GM18858 (cell line): ENCODE measurements around the gene DNAL4.
A peak's percentile ranks its signal among the peaks of the same experiment; 100 is the strongest.

ENCODE experiments used
- ATAC-seq: cut with Tn5 transposase; IDR thresholded peaks from one replicate; pipeline ENCODE4 v1.9.1; 2021; ENCODE audit not compliant: unreplicated experiment

The DNAL4 gene, protein sequence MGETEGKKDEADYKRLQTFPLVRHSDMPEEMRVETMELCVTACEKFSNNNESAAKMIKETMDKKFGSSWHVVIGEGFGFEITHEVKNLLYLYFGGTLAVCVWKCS

GRCh38 chr22:38793721-38794466, at the start of gene DNAL4:
Gene DNAL4, minus strand, starts transcription at chr22:38794143. Its CDS starts 11,412 bp downstream, at chr22:38782731.
- ATAC-seq, result peak; percentile 94

DNA sequence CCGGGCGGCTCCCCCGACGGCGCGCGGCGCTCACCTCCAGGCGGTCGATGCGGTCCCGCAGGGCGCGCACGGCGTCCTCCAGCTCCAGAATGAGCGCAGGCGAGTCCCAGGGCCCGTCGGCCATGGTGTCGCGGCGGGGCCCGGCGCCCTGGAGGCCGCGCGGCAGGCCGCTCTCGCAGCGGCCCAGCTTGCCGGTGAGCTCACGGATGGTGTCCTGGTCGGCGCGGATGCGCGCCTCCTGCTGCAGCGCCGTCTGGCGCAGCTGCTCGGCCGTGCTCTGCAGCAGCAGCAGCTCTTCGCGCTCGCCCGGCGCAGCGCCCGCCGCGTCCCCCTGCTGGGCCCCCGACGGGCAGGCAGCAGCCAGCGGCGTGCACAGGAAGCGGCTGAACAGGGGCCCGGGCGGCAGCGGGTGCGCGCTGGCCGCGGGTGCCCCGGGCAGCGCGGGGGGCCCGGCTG, 49.3 kb upstream of the DNAL4 start:
- no peak for ATAC-seq

DNA sequence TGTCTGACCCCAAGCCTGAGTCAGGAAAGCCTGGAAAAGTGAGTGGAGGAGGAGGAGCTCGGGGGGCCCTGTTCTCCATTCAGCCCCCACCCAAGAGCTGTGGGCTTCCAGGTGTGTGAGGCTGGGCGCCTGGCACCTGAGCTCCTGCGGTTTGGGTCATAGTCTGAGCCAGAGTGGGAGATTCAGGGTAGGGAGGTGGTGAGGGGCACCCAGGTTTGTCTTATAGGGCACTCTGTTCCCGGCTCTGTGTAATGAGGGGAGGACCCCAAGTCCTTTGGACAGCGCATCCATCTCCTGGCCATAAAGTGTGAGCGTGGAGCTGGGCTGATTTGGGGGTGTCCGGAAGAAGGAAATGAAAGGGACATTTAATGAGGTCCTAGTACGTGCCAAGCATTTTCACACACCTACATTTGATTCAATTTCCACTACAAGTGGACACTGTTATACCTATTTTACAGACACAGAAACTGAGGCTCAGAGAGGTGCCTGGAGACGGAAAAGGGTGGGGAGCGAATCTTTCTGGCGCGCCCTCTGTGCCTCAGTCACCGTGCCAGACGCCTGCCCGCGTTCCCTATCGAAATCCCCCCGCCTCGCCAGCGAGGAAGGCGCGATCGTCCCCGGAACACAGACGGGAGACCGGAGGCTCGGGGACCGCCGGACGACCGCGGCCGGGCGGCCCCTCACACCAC, 48.7 kb upstream of the DNAL4 start:
- ATAC-seq, result no peak

GRCh38 chr22:38841635-38842034, 47.7 kb upstream of the DNAL4 start:
- ATAC-seq, result no peak

GRCh38 chr22:38841211-38841610, 47.3 kb upstream of the DNAL4 start:
- ATAC-seq, result no peak

GRCh38 chr22:38840129-38840528, 46.2 kb upstream of the DNAL4 start:
- no peak for ATAC-seq

GRCh38 chr22:38839686-38840085, 45.7 kb upstream of the DNAL4 start:
- no peak for ATAC-seq

- no peak for ATAC-seq
These were observed 43.5 kb upstream of the DNAL4 start for GRCh38 chr22:38837414-38837928.

DNA sequence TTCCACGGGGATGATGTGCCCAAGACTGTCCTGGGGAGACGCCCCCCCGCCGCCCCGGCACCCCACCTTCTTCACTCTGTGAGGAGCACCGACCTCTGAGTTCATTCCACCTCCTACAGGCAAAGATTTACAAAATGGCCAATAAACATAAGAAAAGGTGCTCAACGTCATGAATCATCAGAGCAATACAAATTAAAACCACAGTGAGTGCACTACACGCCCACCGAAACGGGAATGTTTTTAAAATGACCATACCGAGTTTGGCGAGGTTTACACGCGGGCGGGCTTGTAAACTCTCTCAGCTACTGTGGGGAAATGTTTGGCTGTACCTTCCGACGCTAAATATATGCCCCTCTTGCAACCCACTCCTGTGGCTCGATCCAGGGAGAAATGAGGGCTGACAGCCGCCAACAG, 42.0 kb upstream of the DNAL4 start:
- ATAC-seq, result no peak

DNA sequence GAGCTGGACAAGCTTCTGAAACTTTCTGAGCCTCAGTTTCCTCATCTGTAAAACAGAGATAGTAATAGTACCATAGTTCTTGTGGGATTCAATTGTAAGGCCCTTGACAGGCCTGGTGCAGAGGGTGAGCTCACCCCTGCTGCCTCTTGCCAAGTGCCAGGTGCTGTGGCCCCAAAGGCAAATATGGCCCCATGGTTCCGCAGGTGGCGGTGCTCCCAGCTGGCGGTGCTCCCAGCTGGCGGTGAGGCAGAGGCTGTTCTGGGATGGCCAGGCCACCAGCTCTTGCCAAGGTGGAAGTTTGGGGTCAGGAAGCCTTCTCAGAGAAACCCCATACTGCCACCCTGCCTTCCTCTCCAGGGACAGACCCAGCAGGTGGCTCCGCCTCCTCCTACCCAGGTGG, 41.0 kb upstream of the DNAL4 start:
- no peak for ATAC-seq

GRCh38 chr22:38834215-38834953, 40.4 kb upstream of the DNAL4 start:
- ATAC-seq, result no peak

DNA sequence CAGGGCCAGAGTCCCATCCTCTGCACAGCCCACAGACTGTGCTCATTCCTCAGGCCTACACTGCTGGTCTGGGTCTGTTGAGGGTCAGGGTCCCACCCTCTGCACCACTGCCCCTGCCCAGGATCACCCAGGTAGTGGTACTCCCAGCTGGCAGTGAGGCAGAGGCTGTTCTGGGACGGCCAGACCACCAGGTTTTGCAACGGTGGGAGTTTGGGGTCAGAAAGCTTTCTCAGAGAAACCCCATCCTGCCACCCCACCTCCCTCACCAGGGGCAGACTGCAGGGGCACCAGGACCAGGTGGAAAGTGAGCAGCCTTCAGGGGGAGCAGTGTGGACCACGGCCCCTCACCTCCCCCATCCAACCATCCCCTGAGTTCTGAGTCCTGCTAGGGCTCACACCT, 39.1 kb upstream of the DNAL4 start:
- ATAC-seq, result no peak

- no peak for ATAC-seq
These were observed 38.3 kb upstream of the DNAL4 start for GRCh38 chr22:38832005-38832978.

DNA sequence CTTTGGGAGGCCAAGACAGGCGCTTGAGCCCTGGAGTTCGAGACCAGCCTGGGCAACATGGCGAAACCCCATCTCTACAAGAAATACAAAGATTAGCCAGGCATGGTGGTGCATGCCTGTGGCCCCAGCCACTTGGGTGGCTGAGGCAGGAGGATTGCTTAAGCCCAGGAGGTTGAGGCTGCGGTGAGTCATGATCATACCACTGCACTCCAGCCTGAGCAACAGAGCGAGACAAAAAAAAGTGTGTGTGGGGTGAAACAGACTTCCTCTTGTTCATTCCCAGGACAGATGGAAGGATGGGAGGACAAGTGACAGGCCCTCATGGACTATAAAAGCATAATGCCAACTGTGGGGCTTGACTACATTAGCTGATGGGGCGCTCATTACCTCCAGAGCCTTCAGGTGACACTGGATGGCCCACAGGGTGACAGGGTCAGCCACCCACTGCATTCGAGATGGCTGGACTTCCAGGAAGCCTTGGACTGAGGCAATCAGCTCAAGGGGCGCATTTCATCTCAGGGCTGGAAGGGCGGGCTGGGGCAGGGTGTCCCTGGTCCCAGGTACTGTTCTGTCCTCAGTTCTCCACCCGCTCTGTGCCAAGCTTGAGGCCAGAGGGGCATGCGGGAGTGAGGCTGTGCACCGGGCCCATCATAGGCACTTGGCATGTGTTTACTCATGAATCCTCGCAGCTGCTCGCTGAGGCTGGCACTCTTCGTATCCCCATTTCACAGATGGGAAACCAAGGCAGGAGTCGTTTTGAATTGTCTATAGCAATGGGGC, 37.4 kb upstream of the DNAL4 start:
- no peak for ATAC-seq

DNA sequence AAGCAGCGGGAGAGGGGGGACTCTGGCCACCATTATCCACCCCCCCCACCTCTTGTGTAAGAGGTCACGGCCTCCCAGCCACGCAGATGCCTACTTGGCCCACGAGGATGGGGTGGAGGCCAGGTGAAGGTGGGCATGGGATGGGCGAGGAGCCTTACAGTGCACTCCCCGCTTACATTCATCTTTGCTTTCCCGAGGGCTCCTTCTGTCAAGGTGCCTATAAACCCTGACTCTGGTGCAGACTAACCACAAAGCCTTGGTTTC, 36.8 kb upstream of the DNAL4 start:
- ATAC-seq, result no peak

DNA sequence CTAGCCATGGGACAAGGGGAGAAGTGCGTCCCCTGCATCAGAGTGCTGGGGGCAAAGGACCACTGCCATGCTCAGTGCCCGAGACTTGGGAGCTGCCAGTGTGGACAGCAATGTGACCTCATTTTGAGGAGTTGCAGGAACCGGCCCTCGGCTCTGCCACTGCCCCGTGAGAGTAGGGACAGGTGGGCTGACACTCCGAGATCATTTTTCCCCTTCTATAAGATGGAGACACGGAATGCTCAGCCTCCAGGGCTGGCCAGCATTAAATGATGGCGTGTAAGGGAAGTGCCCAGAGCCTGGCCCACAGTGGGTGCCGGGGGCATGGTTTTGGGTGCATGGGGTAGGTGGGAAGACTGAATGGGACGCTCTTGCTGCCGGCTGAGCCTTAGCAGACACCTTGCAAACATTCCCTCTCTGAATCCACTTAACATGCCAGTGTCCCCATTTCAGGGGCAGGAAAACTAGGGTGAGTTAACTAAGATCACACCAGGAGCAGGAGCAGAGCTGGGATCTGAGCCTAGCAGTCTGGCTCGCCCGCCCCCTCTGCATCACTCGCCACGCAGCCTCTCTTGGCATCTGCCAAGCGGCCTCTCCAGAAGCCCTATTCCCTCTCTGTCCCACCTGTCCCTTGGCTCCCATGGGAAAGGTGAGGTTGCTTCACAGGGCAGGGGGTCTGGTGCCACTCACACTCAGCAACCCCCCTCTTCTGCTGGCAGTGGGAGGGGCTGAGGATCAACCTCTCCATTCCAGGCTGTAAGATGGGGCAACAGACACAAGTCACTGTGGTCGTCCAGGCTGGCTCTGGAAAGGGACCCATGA, 36.3 kb upstream of the DNAL4 start:
- no peak for ATAC-seq

- ATAC-seq, result no peak
These were observed 35.5 kb upstream of the DNAL4 start for GRCh38 chr22:38829485-38829884.

GRCh38 chr22:38828616-38829205, 34.8 kb upstream of the DNAL4 start:
- ATAC-seq, result no peak
